GM23248 (cell line): Measurements from ENCODE around the gene CAB39. TPM values are rescaled to one million over a fixed set of nuclear protein-coding genes. Genes with fewer than 3 reads are reported as not detected.

ENCODE experiments used
- DNase-seq: peaks from one replicate; pipeline ENCODE4 v3.0.0-alpha.2; 2015
- H2AFZ ChIP-seq: fragments of 200-600 bp; sonication (generic); 2 replicates; pipeline ENCODE4 v1.6.1; 2016; ENCODE audit warnings: antibody characterized with exemption
- H3F3A ChIP-seq: fragments of 200-600 bp; sonication (generic); 2 replicates; pipeline ENCODE4 v1.6.1; 2016; ENCODE audit warnings: mild to moderate bottlenecking, antibody characterized with exemption, mixed run types; ENCODE audit not compliant: insufficient read depth
- H3K27ac ChIP-seq: fragments of 200-600 bp; sonication (generic); 2 replicates; pipeline ENCODE4 v1.5.1; 2016; ENCODE audit warnings: mild to moderate bottlenecking
- H3K27me3 ChIP-seq: fragments of 200-600 bp; sonication (generic); replicated peaks from 2 replicates; pipeline ENCODE4 v1.6.1; 2016; ENCODE audit warnings: mild to moderate bottlenecking; ENCODE audit not compliant: insufficient read depth
- H3K36me3 ChIP-seq: fragments of 200-600 bp; sonication (generic); 2 replicates; pipeline ENCODE4 v1.6.1; 2016; ENCODE audit warnings: low read depth, mild to moderate bottlenecking
- H3K4me1 ChIP-seq: fragments of 200-600 bp; sonication (generic); 2 replicates; pipeline ENCODE4 v1.6.1; 2016; ENCODE audit warnings: mild to moderate bottlenecking; ENCODE audit not compliant: insufficient read depth
- H3K4me2 ChIP-seq: fragments of 200-600 bp; sonication (generic); one replicate; pipeline ENCODE4 v1.6.1; 2016; ENCODE audit warnings: mild to moderate bottlenecking; ENCODE audit not compliant: unreplicated experiment
- H3K4me3 ChIP-seq: fragments of 200-600 bp; sonication (generic); 2 replicates; pipeline ENCODE4 v1.5.1; 2016; ENCODE audit warnings: mild to moderate bottlenecking
- H3K79me2 ChIP-seq: fragments of 200-600 bp; sonication (generic); 2 replicates; pipeline ENCODE4 v1.6.1; 2016; ENCODE audit warnings: mild to moderate bottlenecking; ENCODE audit not compliant: insufficient read depth
- H3K9ac ChIP-seq: fragments of 200-600 bp; sonication (generic); 2 replicates; pipeline ENCODE4 v1.6.1; 2016; ENCODE audit warnings: mild to moderate bottlenecking
- H3K9me2 ChIP-seq: fragments of 200-600 bp; sonication (generic); 2 replicates; pipeline ENCODE4 v1.6.1; 2016; ENCODE audit warnings: mixed run types, mild to moderate bottlenecking, moderate library complexity; ENCODE audit not compliant: insufficient read depth
- H3K9me3 ChIP-seq: fragments of 200-600 bp; sonication (generic); one replicate; pipeline ENCODE4 v1.6.1; 2017; ENCODE audit warnings: low read depth
- H4K20me1 ChIP-seq: fragments of 200-600 bp; sonication (generic); 2 replicates; pipeline ENCODE4 v1.6.0; 2016; ENCODE audit not compliant: insufficient read depth
- EZH2 ChIP-seq: fragments of 200-600 bp; sonication (generic); IDR thresholded peaks from 2 replicates; pipeline ENCODE4 v1.6.1; 2018; ENCODE audit warnings: antibody characterized with exemption, mild to moderate bottlenecking; ENCODE audit not compliant: insufficient read depth, poor library complexity, severe bottlenecking
- EZH2phosphoT487 ChIP-seq: fragments of 200-600 bp; sonication (generic); IDR thresholded peaks from 2 replicates; pipeline ENCODE4 v1.6.1; 2018; ENCODE audit warnings: antibody characterized with exemption, moderate library complexity, mild to moderate bottlenecking, low read depth; ENCODE audit not compliant: insufficient read depth
- WGBS, 2 experiments: methylation state at CpG; one replicate each; pipeline ENCODE4 v1.1.6; 2015 to 2017; ENCODE audit warnings: low lambda C conversion rate in 2 of 2, low coverage in 1 of 2; ENCODE audit errors: missing lambda C conversion rate in 2 of 2; 5-methylcytosine and 5-hydroxymethylcytosine counted together
- in situ Hi-C: fragments of 300-500 bp; cut with MboI; formaldehyde crosslinking; loops from 2 replicates; pipeline ENCODE4 v1.15.0; 2020
- polyA plus RNA-seq: library from polyadenylated mRNA; unstranded; fragments of >200 nt; fragmentation: Nextera tagmentation; extraction: Ambion mirVana; gene quantifications from 2 replicates; pipeline ENCODE4 v1.2.1, GENCODE V29; 2016
- total RNA-seq: library from RNA; depleted of rRNA; stranded (reverse); fragments of >200 nt; shearing (Covaris generic); gene quantifications from 2 replicates; pipeline ENCODE4 v1.2.3, GENCODE V29; 2014

Gene CAB39
- total and polyA plus RNA-seq, 2 experiments from 2014 or later = 22.7 to 52.1 TPM

DNA sequence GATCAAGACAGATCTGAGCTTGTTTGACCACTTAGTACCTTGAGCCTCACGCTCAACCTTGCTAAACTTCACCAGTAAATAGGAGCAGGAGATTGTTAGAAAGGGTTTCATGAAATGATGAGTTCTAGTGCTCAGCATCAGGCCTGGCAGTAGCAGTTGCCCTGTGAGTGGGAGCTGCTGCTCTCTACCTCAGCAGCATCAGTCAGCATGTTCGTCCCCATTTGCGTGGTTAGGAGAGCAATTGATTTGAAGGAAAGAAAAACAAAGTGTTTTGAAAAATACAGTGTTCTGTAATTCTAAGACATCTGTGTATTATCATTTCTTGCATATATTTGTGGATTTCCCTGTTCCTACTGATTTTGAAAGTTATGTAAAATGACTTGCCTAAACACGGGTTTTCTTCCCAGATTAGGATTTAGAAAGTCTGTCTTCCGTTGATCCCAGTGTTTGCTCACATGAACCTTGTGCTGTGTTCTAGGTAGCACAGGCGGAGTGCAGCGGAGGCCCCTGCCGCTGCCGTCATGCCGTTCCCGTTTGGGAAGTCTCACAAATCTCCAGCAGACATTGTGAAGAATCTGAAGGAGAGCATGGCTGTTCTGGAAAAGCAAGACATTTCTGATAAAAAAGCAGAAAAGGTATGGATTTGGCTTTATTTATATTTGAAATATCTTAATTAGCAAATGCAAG lies 47.0 kb downstream of the CAB39 start:
- in situ Hi-C loops = no loop called here
- DNase-seq = no peak
- peaks cover 27% of the 10 kb centered on the region for H3F3A ChIP-seq
- H3K4me1 ChIP-seq = peaks cover 35% of the 10 kb centered on the region
- no peaks in the 10 kb centered on the region for H3K9me3 ChIP-seq
- peak overlapping the region; percentile 63 for H3K27ac ChIP-seq
- TF ChIP-seq EZH2phosphoT487 = no peak
- TF ChIP-seq EZH2 = no peak
- no peaks in the 10 kb centered on the region for H3K9me2 ChIP-seq
- no peak overlapping the region for H3K4me3 ChIP-seq
- peak overlapping the region; percentile 34 for H3K9ac ChIP-seq
- H4K20me1 ChIP-seq = peaks cover 7% of the 10 kb centered on the region; the same call in 1 of the 2 replicates
- H3K79me2 ChIP-seq = peaks cover 99% of the 10 kb centered on the region
- H2AFZ ChIP-seq = no peak overlapping the region
- H3K36me3 ChIP-seq = peaks cover 40% of the 10 kb centered on the region
- H3K4me2 ChIP-seq = peak overlapping the region; percentile 59
- WGBS, 2 experiments = 94 to 95% methylated on average over 11 of the region's 11 CpGs
- H3K27me3 ChIP-seq = no peaks in the 10 kb centered on the region

DNA sequence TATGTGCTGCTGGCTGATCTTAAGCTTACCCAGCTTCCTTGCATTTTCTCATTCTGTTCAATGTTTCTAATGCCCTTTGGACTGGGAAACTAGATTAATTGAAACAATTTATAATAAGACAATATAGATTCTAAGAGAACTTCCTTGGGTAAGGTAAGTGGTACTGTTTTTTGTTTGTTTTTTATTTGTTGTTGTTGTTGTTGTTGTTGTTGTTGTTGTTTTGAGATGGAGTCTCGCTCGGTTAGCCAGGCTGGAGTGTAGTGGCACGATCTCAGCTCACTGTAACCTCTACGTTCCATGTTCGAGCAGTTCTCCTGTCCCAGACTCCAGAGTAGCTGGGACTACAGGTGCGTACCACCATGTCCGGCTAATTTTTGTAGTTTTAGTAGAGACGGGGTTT lies 49.1 kb downstream of the CAB39 start:
- peaks cover 27% of the 10 kb centered on the region for H3F3A ChIP-seq
- no peaks in the 10 kb centered on the region for H3K9me2 ChIP-seq
- in situ Hi-C loops = no loop called here
- 97 to 99% methylated on average over 8 of the region's 8 CpGs for WGBS, 2 experiments
- H3K9me3 ChIP-seq = no peaks in the 10 kb centered on the region
- H3K36me3 ChIP-seq = peaks cover 41% of the 10 kb centered on the region
- no peak for DNase-seq
- no peak overlapping the region for H2AFZ ChIP-seq
- H3K27ac ChIP-seq = no peak overlapping the region
- H4K20me1 ChIP-seq = no peaks in the 10 kb centered on the region
- no peak overlapping the region for H3K4me2 ChIP-seq
- no peak overlapping the region for H3K9ac ChIP-seq
- peaks cover 99% of the 10 kb centered on the region for H3K79me2 ChIP-seq
- TF ChIP-seq EZH2 = no peak
- TF ChIP-seq EZH2phosphoT487 = no peak
- peaks cover 30% of the 10 kb centered on the region for H3K4me1 ChIP-seq
- H3K4me3 ChIP-seq = no peak overlapping the region
- no peaks in the 10 kb centered on the region for H3K27me3 ChIP-seq

DNA sequence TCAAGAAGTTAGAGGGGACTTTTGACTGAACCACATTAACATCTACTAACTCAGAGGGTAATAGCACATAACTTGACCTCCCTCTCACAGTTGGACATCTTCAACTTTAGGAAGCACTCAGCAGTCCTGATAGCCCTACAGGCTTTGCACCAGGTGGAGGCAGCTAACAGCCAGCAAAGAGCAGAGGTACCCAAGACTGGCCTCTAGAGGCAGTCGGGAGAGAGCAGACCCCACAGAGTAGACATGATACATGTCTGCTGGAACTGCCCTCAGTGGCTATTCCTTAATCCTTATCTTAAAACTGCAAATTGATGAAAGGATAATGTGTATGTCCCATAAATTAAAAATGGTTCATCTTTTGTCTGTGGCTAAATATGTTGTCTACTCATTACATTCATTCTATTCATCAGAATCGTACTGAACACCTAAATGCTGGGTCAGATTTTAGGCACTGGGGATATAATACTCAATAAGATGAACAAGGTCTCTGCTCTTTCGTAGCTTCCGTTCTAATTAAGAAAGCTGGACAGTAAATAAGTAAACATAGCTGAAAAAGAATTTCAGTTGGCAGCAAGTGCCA lies 49.8 kb downstream of the CAB39 start:
- H3F3A ChIP-seq = peaks cover 27% of the 10 kb centered on the region
- no peaks in the 10 kb centered on the region for H3K9me2 ChIP-seq
- WGBS, 2 experiments = 67 to 73% methylated on average over 4 of the region's 4 CpGs
- H4K20me1 ChIP-seq = no peaks in the 10 kb centered on the region
- DNase-seq = peak; percentile 50
- H2AFZ ChIP-seq = no peak overlapping the region
- H3K27ac ChIP-seq = no peak overlapping the region
- H3K27me3 ChIP-seq = no peaks in the 10 kb centered on the region
- no peak overlapping the region for H3K4me2 ChIP-seq
- H3K36me3 ChIP-seq = peaks cover 41% of the 10 kb centered on the region
- TF ChIP-seq EZH2phosphoT487 (no peak), EZH2 (no peak)
- no peak overlapping the region for H3K4me3 ChIP-seq
- H3K9ac ChIP-seq = no peak overlapping the region
- no peaks in the 10 kb centered on the region for H3K9me3 ChIP-seq
- peaks cover 24% of the 10 kb centered on the region for H3K4me1 ChIP-seq
- in situ Hi-C loops = no loop called here
- peaks cover 99% of the 10 kb centered on the region for H3K79me2 ChIP-seq

DNA sequence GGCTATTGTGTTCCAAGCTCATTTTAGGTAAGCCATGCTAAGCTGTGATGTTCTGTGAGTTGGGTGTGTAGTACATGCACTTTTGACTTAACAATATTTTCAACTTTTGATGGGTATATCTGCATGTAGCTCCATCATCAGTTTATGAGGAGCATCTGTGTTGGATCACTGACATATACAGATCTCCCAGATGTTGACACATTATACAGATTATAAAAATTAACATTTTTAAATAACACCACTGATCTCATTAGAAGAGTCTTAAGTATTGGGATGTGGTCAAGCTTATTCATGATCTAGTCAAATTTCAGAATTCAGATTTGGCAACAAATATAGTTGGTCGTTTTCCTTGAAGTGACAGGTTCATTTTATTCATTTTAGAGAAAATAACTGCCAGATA lies 51.7 kb downstream of the CAB39 start:
- Histone ChIP-seq H3K4me1 (peaks cover 6% of the 10 kb centered on the region), H3K9me3 (no peaks in the 10 kb centered on the region), H3K79me2 (peaks cover 99% of the 10 kb centered on the region), H3K4me3 (no peak overlapping the region), H4K20me1 (no peaks in the 10 kb centered on the region), H3F3A (peaks cover 13% of the 10 kb centered on the region; the same call in 1 of the 2 replicates), H3K27ac (no peak overlapping the region), H3K27me3 (no peaks in the 10 kb centered on the region), H3K9me2 (no peaks in the 10 kb centered on the region), H3K4me2 (no peak overlapping the region), H2AFZ (no peak overlapping the region), H3K36me3 (peaks cover 46% of the 10 kb centered on the region), H3K9ac (no peak overlapping the region)
- whole genome bisulfite sequencing, 2 experiments = 52 to 54% methylated on average over 1 of the region's 1 CpG
- DNase-seq = no peak
- TF ChIP-seq EZH2phosphoT487 = no peak
- TF ChIP-seq EZH2 = no peak
- in situ Hi-C loops = no loop called here
